Nephron (organoid): Measurements from ENCODE around the gene LAMA1.

Experiments used
- H3K27ac Mint-ChIP-seq, 3 experiments: 2 replicates each; pipeline ENCODE4 v1.8.0; 2020; ENCODE audit warnings: mixed read lengths in 3 of 3, mild to moderate bottlenecking in 2 of 3, moderate library complexity in 1 of 3
- H3K27me3 Mint-ChIP-seq: 2 replicates; pipeline ENCODE4 v1.8.0; 2021; ENCODE audit warnings: low read depth, mild to moderate bottlenecking, moderate library complexity, mixed read lengths
- H3K36me3 Mint-ChIP-seq: 2 replicates; pipeline ENCODE4 v1.8.0; 2020; ENCODE audit warnings: low read depth, mixed read lengths
- H3K4me1 Mint-ChIP-seq: 2 replicates; pipeline ENCODE4 v1.8.0; 2020; ENCODE audit warnings: mixed read lengths
- H3K4me3 Mint-ChIP-seq, 3 experiments: 2 replicates each; pipeline ENCODE4 v1.8.0; 2020; ENCODE audit warnings: mild to moderate bottlenecking in 3 of 3, mixed read lengths in 3 of 3, moderate library complexity in 2 of 3
- H3K9me3 Mint-ChIP-seq: 2 replicates; pipeline ENCODE4 v1.8.0; 2020; ENCODE audit warnings: mixed read lengths
- CTCF ChIP-seq, 3 experiments: fragments of 200-600 bp; sonication (generic); IDR thresholded peaks; one replicate each; pipeline ENCODE4 v1.5.0; 2021; ENCODE audit warnings: antibody characterized with exemption in 3 of 3; ENCODE audit not compliant: unreplicated experiment in 3 of 3

The LAMA1 gene

GRCh38 chr18:7020995-7021777 lies 96.4 kb downstream of the LAMA1 start:
- peaks cover 18% of the 10 kb centered on the region for H3K36me3 Mint-ChIP-seq
- peaks cover 7% of the 10 kb centered on the region for H3K27me3 Mint-ChIP-seq
- no peaks in the 10 kb centered on the region for H3K9me3 Mint-ChIP-seq
- H3K27ac Mint-ChIP-seq: no peak overlapping the region
- no peak overlapping the region for H3K4me3 Mint-ChIP-seq
- TF ChIP-seq CTCF (IDR thresholded peaks at IDR 0.05; ENCODE audit: unreplicated experiment in 3 of 3): no peak
- no peaks in the 10 kb centered on the region for H3K4me1 Mint-ChIP-seq

GRCh38 chr18:7017013-7017412 lies 100.6 kb downstream of the LAMA1 start:
- no peaks in the 10 kb centered on the region for H3K4me1 Mint-ChIP-seq
- peaks cover 18% of the 10 kb centered on the region for H3K36me3 Mint-ChIP-seq
- H3K27me3 Mint-ChIP-seq: peaks cover 7% of the 10 kb centered on the region
- no peak for TF ChIP-seq CTCF (IDR thresholded peaks at IDR 0.05; ENCODE audit: unreplicated experiment in 3 of 3)
- H3K4me3 Mint-ChIP-seq: no peak overlapping the region
- no peaks in the 10 kb centered on the region for H3K9me3 Mint-ChIP-seq
- no peak overlapping the region for H3K27ac Mint-ChIP-seq

GRCh38 chr18:7011142-7011541 lies 106.5 kb downstream of the LAMA1 start:
- H3K27me3 Mint-ChIP-seq: peaks cover 3% of the 10 kb centered on the region
- peaks cover 20% of the 10 kb centered on the region for H3K36me3 Mint-ChIP-seq
- no peaks in the 10 kb centered on the region for H3K9me3 Mint-ChIP-seq
- no peak for TF ChIP-seq CTCF (IDR thresholded peaks at IDR 0.05; ENCODE audit: unreplicated experiment in 3 of 3)
- H3K4me3 Mint-ChIP-seq: no peak overlapping the region
- no peaks in the 10 kb centered on the region for H3K4me1 Mint-ChIP-seq
- H3K27ac Mint-ChIP-seq: no peak overlapping the region

- Mint-ChIP-seq H3K27me3 (no peaks in the 10 kb centered on the region), H3K9me3 (no peaks in the 10 kb centered on the region), H3K27ac (no peak overlapping the region), H3K36me3 (peaks cover 17% of the 10 kb centered on the region), H3K4me3 (no peak overlapping the region), H3K4me1 (no peaks in the 10 kb centered on the region)
- TF ChIP-seq CTCF (IDR thresholded peaks at IDR 0.05; ENCODE audit: unreplicated experiment in 3 of 3): no peak
These were observed 113.6 kb downstream of the LAMA1 start for GRCh38 chr18:7004009-7004408.

- H3K27ac Mint-ChIP-seq: no peak overlapping the region
- H3K4me3 Mint-ChIP-seq: no peak overlapping the region
- TF ChIP-seq CTCF (IDR thresholded peaks at IDR 0.05; ENCODE audit: unreplicated experiment in 3 of 3): no peak
- no peaks in the 10 kb centered on the region for H3K9me3 Mint-ChIP-seq
- no peaks in the 10 kb centered on the region for H3K4me1 Mint-ChIP-seq
- H3K27me3 Mint-ChIP-seq: no peaks in the 10 kb centered on the region
- peaks cover 24% of the 10 kb centered on the region for H3K36me3 Mint-ChIP-seq
These were observed 115.5 kb downstream of the LAMA1 start for GRCh38 chr18:7002107-7002506.

- Mint-ChIP-seq H3K4me1 (no peaks in the 10 kb centered on the region), H3K4me3 (no peak overlapping the region), H3K9me3 (no peaks in the 10 kb centered on the region), H3K27ac (no peak overlapping the region), H3K36me3 (peaks cover 21% of the 10 kb centered on the region), H3K27me3 (no peaks in the 10 kb centered on the region)
- peak; percentile 49 to 62 (median 57) for TF ChIP-seq CTCF (IDR thresholded peaks at IDR 0.05; ENCODE audit: unreplicated experiment in 3 of 3)
These were observed 117.0 kb downstream of the LAMA1 start for GRCh38 chr18:7000484-7001096.
